Stimulated activated CD8-positive, alpha-beta memory T cell treated with anti-CD3 and anti-CD28 coated beads, Interleukin-2, amount 100 ng/mL, for 48 hours (primary cell): ENCODE data around the gene COL18A1.
"Not testable (repeated sequence)": the region's sequence is repeated elsewhere in the genome, so short reads cannot be mapped to it uniquely, and the experiment has no call there.

Experiments
- DNase-seq, 2 donors: peaks; one replicate each; pipeline ENCODE4 v3.0.0-alpha.2; 2020; ENCODE audit warnings: low read depth in 2 of 2

Gene COL18A1

GRCh38 chr21:45404730-45405270, at the start of gene COL18A1:
COL18A1 (plus strand) TSS chr21:45405165; CDS start chr21:45405231, 66 bp downstream.
- DNase-seq = peak; percentile 24 to 26

DNA sequence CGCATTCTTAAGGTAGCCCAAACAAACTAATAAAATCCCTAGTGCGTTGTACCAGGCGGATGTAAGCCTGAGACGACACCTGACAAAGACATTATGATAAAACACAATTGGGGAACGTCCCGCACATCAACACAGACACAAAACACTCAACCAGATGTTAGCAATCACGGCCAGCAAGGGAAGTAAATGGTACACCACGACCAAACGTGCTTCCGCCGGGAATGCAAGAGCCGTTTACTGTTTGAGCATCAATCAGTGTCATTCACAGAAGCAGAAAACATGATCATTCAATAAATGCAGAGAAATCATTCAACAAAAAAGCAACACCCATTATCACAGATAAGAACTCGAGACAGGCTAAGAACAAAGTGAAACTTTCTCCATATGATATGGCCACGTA, 49.4 kb upstream of the COL18A1 start:
- no peak for DNase-seq

- no peak for DNase-seq
Observed at GRCh38 chr21:45356251-45356650, 48.7 kb upstream of the COL18A1 start.

DNA sequence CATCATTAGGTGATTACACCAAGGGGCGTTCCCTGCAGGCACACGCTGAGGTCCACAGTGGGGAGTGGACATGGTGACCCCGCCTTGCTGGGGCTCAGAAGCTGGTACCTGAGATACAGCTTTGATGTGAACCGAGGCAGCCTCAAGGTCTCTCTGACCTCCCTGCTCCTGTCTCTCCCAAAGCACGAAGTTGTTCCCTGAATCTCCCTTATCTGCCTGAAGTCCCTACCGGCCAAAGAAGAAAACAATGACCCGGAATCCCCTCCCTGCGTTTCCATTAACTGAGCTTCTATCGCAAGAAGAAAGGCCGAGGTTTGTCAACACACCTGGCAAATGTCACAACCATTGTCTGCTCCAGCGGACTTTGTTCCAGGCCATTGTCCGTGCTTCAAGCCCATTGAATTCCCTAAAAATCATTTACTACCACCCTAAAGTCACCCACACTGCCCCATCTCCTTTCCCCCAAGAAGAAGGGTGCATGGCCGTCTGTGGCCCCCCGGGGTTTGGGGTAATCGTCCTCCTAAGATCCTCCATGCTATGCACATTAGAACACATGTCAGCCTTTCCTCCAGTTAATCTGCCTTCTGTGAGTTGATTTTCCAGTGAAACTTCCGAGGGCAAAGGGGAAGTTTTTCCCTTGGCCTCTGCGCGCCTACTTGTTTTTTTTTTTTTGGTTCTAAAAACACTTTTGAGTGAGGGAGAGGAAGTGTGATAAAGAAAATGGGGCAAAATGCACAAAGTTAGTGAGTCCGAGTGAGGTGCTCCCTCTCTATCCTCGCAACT, 48.1 kb upstream of the COL18A1 start:
- no peak for DNase-seq

GRCh38 chr21:45357436-45358260, 47.3 kb upstream of the COL18A1 start:
- no peak for DNase-seq

- DNase-seq = no peak
Observed at GRCh38 chr21:45358261-45358670, 46.7 kb upstream of the COL18A1 start.

DNA sequence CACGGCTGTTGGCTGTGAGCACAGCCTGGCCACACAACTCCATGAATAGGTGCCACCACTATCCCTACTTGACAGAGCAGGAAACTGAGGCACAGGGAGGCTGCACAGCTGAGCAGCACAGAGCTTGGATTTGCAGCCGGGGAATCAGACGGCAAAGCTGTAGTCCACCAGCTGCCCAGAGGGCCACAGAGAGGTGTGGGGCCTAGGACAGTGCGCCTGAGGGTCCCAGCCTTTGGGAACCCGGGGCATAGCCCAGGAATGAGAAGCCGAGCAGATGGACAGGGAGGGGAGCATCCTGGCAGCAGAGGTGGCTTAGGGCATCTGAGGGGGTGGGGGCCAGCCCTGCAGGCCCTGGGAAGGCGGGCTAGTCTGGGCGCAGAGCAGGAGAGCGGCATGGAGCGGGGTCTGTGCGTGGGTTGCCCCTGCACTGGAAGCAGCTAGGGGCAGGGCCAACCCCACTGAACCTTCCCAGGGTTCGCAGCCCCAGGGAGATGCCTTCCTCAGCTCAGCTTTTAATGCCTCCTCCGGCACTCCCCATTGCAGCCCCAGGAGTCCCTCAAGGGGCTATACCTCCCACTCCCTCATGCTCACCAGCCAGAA, 46.2 kb upstream of the COL18A1 start:
- no peak for DNase-seq

- DNase-seq = no peak
Observed at GRCh38 chr21:45359451-45360217, 45.3 kb upstream of the COL18A1 start.

DNA sequence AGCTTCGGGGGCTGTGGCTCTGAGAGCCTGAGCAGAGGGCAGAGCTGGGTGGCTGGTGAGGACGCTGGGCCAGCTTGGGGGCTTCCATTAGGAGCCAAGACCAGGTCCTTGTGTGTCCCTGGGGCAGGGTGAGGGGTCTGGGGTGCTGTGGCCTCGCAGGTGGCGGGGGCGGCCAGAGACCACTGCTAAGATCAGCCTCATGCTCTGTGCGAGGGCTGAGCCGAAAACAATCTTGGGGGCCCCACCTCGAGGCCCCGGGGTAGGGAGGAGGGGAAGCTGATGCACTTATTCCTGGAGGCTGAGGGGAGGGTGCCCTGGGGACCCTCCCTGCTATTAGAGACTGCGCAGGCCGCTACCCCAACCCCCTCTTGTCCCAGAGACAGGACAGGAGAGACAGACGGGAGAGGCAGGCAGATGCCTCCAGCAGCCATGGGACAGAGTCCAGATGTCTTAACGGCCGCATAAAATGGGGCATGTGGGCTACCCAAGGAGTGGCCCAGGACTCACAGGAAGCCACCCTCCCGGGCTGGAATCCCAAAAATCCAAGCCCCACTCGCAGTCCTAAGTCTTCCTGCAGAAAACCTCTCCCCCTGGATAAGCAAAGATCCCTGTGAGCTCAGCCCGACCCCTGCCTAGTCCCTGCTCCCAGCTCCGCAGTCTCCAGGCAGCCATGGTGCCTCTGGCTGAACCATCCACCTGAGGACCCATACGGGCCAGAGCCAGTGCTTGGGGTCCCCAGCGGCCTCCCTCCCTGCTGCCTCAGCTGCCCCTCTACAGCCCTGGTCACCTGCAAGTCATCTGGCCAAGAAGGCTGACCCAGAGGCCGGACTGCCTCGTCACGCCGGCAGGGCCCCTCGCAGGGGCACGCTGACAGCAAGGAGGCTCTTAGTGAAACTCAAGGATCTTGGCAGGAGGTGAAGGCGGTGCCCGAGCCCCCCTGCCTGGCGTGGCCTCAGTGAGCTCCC, 43.6 kb upstream of the COL18A1 start:
- no peak for DNase-seq

DNA sequence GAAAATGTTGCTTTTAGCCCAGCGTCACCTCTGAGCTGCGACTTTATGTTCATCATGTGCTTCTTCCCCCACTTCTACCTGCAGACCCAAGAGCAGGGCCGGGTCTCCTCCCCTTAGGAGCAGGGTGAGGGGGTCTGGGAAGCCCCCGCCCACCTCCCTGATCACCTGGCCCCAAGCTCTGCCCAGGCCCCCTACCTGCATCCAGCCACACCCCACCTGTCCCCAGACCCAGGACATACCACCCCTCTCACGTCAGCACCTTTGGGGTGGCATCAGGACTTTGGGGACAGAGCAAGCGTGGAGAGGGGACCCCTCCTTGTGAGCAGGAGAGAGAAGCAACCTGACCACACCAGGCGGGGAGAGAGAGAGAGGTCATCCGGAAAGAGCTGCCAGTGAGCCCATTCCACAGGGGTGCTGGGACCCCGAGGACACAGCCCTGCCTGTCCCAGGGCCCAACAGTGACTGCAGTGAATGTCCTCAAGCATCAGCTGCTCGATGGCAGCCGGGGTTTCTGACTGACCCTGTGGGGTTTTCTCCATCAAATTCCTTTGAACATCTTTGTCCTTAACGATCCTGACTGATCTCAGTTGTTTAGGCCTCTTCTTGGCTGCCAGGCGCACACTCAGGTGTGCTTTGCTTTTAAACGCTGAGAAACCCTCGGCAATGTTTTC, 42.8 kb upstream of the COL18A1 start:
- no peak for DNase-seq

GRCh38 chr21:45362748-45363145, 42.2 kb upstream of the COL18A1 start:
- no peak for DNase-seq

GRCh38 chr21:45363272-45363671, 41.7 kb upstream of the COL18A1 start:
- DNase-seq = not testable (repeated sequence)

DNA sequence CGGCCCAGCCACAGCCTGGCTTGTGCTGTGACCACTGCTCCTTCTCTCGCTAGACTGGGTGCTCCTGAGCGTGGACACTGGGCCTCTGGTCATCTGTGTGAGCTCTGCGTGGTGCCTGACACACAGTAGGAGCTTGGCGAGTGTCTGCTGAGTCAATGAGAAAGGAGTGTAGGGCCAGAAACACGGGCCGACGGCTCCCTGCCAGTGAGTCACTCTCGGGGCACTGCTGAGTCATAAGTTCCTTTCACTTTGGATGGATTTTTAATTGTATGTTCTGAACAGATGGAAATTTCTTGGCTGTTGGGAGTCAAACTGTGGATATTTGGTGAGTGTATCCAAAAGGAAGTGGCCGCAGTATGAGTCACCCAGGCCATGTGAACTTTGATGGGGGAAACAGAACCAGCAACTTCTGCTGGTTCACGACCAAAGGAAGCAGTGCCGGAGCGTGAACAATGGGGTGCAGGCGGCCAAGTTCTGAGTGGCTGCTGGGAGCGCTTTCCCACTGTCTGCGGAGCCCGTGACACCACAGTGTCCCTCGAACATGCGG, 41.0 kb upstream of the COL18A1 start:
- peak; percentile 21 to 23 for DNase-seq

- DNase-seq = no peak
Observed at GRCh38 chr21:45364468-45365185, 40.3 kb upstream of the COL18A1 start.

DNA sequence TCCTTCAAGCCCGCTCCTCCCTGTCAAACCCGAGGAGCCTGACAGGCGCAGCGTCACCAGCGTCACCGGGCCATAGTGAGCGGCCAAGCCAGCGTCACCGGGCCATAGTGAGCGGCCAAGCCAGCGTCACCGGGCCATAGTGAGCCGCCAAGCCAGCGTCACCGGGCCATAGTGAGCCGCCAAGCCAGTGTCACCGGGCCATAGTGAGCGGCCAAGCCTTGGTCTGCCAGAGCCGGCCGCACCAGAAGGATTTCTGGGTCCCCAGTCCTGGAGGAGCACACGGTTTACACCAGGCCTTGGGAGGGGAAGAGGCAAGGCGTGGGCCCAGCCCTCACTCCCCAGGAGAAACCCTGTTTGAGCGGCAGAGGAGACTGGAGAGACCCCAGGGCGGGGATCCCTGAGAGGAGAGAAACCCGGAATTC, 39.8 kb upstream of the COL18A1 start:
- no peak for DNase-seq

- DNase-seq = no peak
Observed at GRCh38 chr21:45365608-45366241, 39.2 kb upstream of the COL18A1 start.

- DNase-seq = no peak
Observed at GRCh38 chr21:45366476-45366875, 38.5 kb upstream of the COL18A1 start.

DNA sequence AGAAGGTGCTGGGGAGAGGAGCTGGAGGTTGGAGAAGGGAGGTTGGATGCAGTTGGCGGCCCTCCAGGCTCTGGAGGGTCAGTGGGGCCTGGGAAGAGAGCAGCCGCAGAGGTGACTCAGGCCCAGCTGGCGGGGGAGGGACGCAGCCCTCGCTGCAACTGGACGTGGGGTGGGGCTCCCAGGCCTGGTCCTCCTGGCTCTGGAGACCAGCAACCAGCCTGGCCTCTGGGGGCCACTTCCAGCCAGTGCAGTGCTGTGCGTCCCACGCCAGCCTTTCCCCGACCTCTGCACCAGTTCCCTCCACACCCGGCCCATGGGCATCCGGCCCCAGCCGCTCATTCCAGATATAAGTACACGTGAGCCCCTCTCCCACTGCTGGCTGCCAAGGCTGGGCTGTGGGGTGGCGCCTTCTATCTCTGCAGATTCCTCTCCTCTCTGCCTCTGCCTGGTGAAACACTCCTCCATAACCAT, 38.0 kb upstream of the COL18A1 start:
- no peak for DNase-seq
